Endothelial cell of umbilical vein (primary cell): ENCODE results near the gene TSPAN9. TPM values are rescaled to one million over a fixed set of nuclear protein-coding genes. Genes with fewer than 3 reads are reported as not detected.

ENCODE experiments used
- BruUV-seq: library from RNA; stranded (reverse); fragments of 400-500 nt; replicated peaks from 2 replicates; lab custom pipeline; 2021; lab: Mats Ljungman, UMichigan
- CTCF ChIA-PET: fragments of 300-600, 350-600 bp; sonication (Branson Sonifier 250); formaldehyde crosslinking; loops from one replicate; lab custom pipeline; 2021; ENCODE audit warnings: antibody characterized with exemption, inconsistent platforms; lab: Charles Lee
- POLR2A ChIA-PET: fragments of 300-600, 350-600 bp; sonication (Branson Sonifier 250); formaldehyde crosslinking; loops from one replicate; lab custom pipeline; 2021; ENCODE audit warnings: antibody characterized with exemption, inconsistent platforms; lab: Charles Lee
- DNase-seq: peaks from one replicate; pipeline ENCODE4 v3.0.0-alpha.2; 2011; ENCODE audit warnings: low read depth, low spot score
- FAIRE-seq: peaks from 2 replicates; lab custom pipeline; 2011; peaks lifted over from hg19 to GRCh38; lab: Jason Lieb, UNC
- H2AFZ ChIP-seq: 2 replicates; pipeline ENCODE4 v1.6.0; 2012; ENCODE audit warnings: low read depth, low read length, control low read depth, inconsistent platforms
- H3K27ac ChIP-seq: 2 replicates; pipeline ENCODE4 v1.5.1; 2011; ENCODE audit warnings: low read depth, mild to moderate bottlenecking, control low read depth, low read length, moderate library complexity; ENCODE audit not compliant: insufficient read depth
- H3K27me3 ChIP-seq, 2 experiments: 2 replicates each; pipeline versions ENCODE4 v1.6.0 to v1.6.1; 2011; ENCODE audit warnings: low read length in 2 of 2, mixed read lengths in 1 of 2; ENCODE audit not compliant: control insufficient read depth in 2 of 2, insufficient read depth in 2 of 2
- H3K36me3 ChIP-seq, 2 experiments: 2 replicates in 1 of 2; 3 replicates in 1 of 2; pipeline ENCODE4 v1.5.1; 2011; ENCODE audit warnings: low read length in 2 of 2, mild to moderate bottlenecking in 1 of 2, moderate library complexity in 1 of 2; ENCODE audit not compliant: control insufficient read depth in 2 of 2, insufficient read depth in 2 of 2; ENCODE audit errors: extremely low read depth in 1 of 2
- H3K4me1 ChIP-seq: 3 replicates; pipeline ENCODE4 v1.5.1; 2011; ENCODE audit warnings: mild to moderate bottlenecking, low read length; ENCODE audit not compliant: control insufficient read depth, insufficient read depth; ENCODE audit errors: extremely low read depth
- H3K4me2 ChIP-seq: 2 replicates; pipeline ENCODE4 v1.6.1; 2011; ENCODE audit warnings: low read length, control low read depth, mixed read lengths; ENCODE audit not compliant: insufficient read depth
- H3K4me3 ChIP-seq, 3 experiments: fragments of 200-600 bp in 1 of 3; sonication (generic), shearing (Covaris generic) in 1 of 3; replicated peaks in 1 of 3; 2 replicates each; pipeline ENCODE4 v1.5.1; 2011 to 2016; ENCODE audit warnings: control low read depth in 3 of 3, low read length in 3 of 3, mild to moderate bottlenecking in 2 of 3, inconsistent platforms in 1 of 3, low read depth in 1 of 3, moderate library complexity in 1 of 3; ENCODE audit not compliant: insufficient read depth in 1 of 3
- H3K79me2 ChIP-seq: 2 replicates; pipeline ENCODE4 v1.6.0; 2012; ENCODE audit warnings: low read length, inconsistent platforms; ENCODE audit not compliant: control insufficient read depth, insufficient read depth
- H3K9ac ChIP-seq: replicated peaks from 2 replicates; pipeline ENCODE3; 2011; ENCODE audit warnings: low read length, control low read depth; ENCODE audit not compliant: insufficient read depth; ENCODE audit errors: extremely low read depth
- H3K9me1 ChIP-seq: replicated peaks from 3 replicates; pipeline ENCODE4 v1.6.0; 2011; ENCODE audit warnings: mild to moderate bottlenecking, low read length; ENCODE audit not compliant: control insufficient read depth, insufficient read depth; ENCODE audit errors: extremely low read depth
- H3K9me3 ChIP-seq: replicated peaks from 2 replicates; pipeline ENCODE4 v1.5.1; 2012; ENCODE audit warnings: low read length, inconsistent platforms; ENCODE audit not compliant: control insufficient read depth, insufficient read depth
- H4K20me1 ChIP-seq: replicated peaks from 2 replicates; pipeline ENCODE3; 2011; ENCODE audit warnings: mild to moderate bottlenecking, low read length; ENCODE audit not compliant: control insufficient read depth, insufficient read depth; ENCODE audit errors: extremely low read depth
- EZH2 ChIP-seq: IDR thresholded peaks from 2 replicates; pipeline ENCODE4 v1.6.1; 2012; ENCODE audit warnings: borderline replicate concordance, low read depth, mild to moderate bottlenecking, moderate library complexity, low read length, inconsistent platforms; ENCODE audit not compliant: severe bottlenecking
- FOS ChIP-seq: IDR thresholded peaks from 2 replicates; pipeline ENCODE4 v1.6.1; 2011; ENCODE audit warnings: mild to moderate bottlenecking, low read length, moderate library complexity, borderline replicate concordance; ENCODE audit not compliant: insufficient read depth
- GATA2 ChIP-seq: IDR thresholded peaks from 2 replicates; pipeline ENCODE4 v1.7.0; 2011; ENCODE audit warnings: low read depth, mild to moderate bottlenecking, moderate library complexity, mixed read lengths, low read length; ENCODE audit not compliant: insufficient read length, insufficient read depth
- JUN ChIP-seq: IDR thresholded peaks from 2 replicates; pipeline ENCODE4 v1.6.1; 2011; ENCODE audit warnings: borderline replicate concordance, low read depth; ENCODE audit not compliant: insufficient read length, insufficient read depth
- MYC ChIP-seq: IDR thresholded peaks from one replicate; pipeline ENCODE4 v1.6.1; 2011; ENCODE audit warnings: mild to moderate bottlenecking, low read depth, low read length
- POLR2A ChIP-seq: IDR thresholded peaks from 2 replicates; pipeline ENCODE4 v1.6.1; 2012; ENCODE audit warnings: low read depth, mild to moderate bottlenecking, control low read depth, low read length
- POLR2AphosphoS5 ChIP-seq: IDR thresholded peaks from 2 replicates; pipeline ENCODE4 v1.6.1; 2012; ENCODE audit warnings: low read depth, mild to moderate bottlenecking, control low read depth, low read length, moderate library complexity; ENCODE audit not compliant: insufficient read depth
- dilution Hi-C: fragments of 300-500 bp; cut with MboI; formaldehyde crosslinking; loops from one replicate; pipeline ENCODE4 v1.15.0; 2019; ENCODE audit warnings: low sequenced_read_pairs; ENCODE audit not compliant: extremely low pct_ligation_motif_present
- intact Hi-C: fragments of 100-400 bp; cut with micrococcal nuclease; formaldehyde crosslinking; loops from one replicate; pipeline ENCODE4 v1.10.0; 2022
- polyA plus RNA-seq, 4 experiments: library from polyadenylated mRNA; depleted of rRNA in 3 of 4; stranded (reverse) in 3 of 4; unstranded in 1 of 4; fragments of >200 nt; gene quantifications; 2 replicates each; pipeline versions ENCODE4 v1.2.1 to v1.2.3, GENCODE V29; 2011 to 2012; ENCODE audit warnings: missing spikeins in 1 of 4
- total RNA-seq: library from RNA; stranded (reverse); gene quantifications from 2 replicates; pipeline ENCODE4 v1.2.3, GENCODE V29; 2021
- TF ChIP-seq, protein P1 (sequence below), 2 donors: IDR thresholded peaks; 1 replicate in 1 of 2; 2 replicates in 1 of 2; pipeline ENCODE4 v1.5.1; 2011; ENCODE audit warnings: low read length in 2 of 2, mild to moderate bottlenecking in 2 of 2, moderate library complexity in 2 of 2, control low read depth in 1 of 2, inconsistent platforms in 1 of 2, low read depth in 1 of 2; ENCODE audit not compliant: insufficient read depth in 1 of 2; ENCODE audit errors: extremely low read depth in 1 of 2
- TF ChIP-seq, protein P2 (sequence below): IDR thresholded peaks from 2 replicates; pipeline ENCODE4 v1.6.1; 2011; ENCODE audit not compliant: insufficient read depth, insufficient read length

TSPAN9 gene
- total and polyA plus RNA-seq, 2 donors (not counting 3 experiments of a cell fraction or from before 2014, with no cell fraction given) = 43.3 to 66.8 TPM

DNA sequence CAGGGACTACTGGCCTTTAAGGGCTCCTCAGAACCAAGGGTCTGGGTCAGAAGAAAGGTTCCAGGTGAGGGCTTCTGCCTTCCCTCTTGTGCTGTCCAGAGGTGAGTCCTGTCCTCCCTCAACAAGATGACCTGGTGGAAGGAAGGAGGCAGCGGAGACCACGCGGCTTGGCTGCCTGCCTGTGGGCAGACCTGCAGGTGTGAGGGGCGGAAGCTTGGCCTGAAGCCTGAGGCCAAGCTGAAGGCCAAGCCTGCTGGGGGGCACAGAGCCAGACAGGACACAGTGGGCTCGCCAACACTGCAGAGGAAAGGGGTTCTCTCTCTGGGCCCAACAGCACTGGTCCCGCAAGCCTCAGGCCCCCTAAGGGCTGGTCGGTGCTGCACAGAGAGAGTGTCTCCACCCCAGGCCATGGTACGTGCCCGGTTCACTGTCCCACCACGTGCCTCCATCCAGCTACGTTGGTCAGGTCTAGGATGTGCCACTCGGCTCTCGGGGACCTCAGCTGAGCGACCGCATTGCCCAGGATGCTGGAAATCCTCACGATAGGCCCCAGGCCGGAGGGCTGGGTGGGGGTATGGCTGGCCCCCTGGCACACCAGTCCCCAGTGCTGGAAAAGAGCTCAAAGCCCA, 243.8 kb downstream of the TSPAN9 start:
- DNase-seq = no peak
- H4K20me1 ChIP-seq = no peaks in the 10 kb centered on the region
- peaks cover 1 to 2% of the 10 kb centered on the region in 2 experiments for H3K27me3 ChIP-seq
- no peaks in the 10 kb centered on the region for H3K9me1 ChIP-seq
- dilution Hi-C loops (no loop called here), intact Hi-C loops (no loop called here)
- POLR2A ChIA-PET = no interaction called here
- BruUV-seq = no TSS peak
- H3K9ac ChIP-seq = no peak overlapping the region
- no peaks in the 10 kb centered on the region for H3K4me1 ChIP-seq
- no peak overlapping the region for H3K4me2 ChIP-seq
- no peaks in the 10 kb centered on the region for H3K79me2 ChIP-seq
- no peaks in the 10 kb centered on the region for H3K9me3 ChIP-seq
- no peaks in the 10 kb centered on the region for H3K36me3 ChIP-seq
- H3K27ac ChIP-seq = no peak overlapping the region
- no peak for FAIRE-seq
- no peak for TF ChIP-seq POLR2AphosphoS5
- TF ChIP-seq, protein P1, sequence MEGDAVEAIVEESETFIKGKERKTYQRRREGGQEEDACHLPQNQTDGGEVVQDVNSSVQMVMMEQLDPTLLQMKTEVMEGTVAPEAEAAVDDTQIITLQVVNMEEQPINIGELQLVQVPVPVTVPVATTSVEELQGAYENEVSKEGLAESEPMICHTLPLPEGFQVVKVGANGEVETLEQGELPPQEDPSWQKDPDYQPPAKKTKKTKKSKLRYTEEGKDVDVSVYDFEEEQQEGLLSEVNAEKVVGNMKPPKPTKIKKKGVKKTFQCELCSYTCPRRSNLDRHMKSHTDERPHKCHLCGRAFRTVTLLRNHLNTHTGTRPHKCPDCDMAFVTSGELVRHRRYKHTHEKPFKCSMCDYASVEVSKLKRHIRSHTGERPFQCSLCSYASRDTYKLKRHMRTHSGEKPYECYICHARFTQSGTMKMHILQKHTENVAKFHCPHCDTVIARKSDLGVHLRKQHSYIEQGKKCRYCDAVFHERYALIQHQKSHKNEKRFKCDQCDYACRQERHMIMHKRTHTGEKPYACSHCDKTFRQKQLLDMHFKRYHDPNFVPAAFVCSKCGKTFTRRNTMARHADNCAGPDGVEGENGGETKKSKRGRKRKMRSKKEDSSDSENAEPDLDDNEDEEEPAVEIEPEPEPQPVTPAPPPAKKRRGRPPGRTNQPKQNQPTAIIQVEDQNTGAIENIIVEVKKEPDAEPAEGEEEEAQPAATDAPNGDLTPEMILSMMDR (IDR thresholded peaks at IDR 0.05; ENCODE audit: extremely low read depth in 1 of 2, insufficient read depth in 1 of 2, low read depth in 1 of 2, low read length in 2 of 2) = no peak
- no peak for TF ChIP-seq FOS
- no peak for TF ChIP-seq JUN
- TF ChIP-seq MYC = no peak
- TF ChIP-seq, protein P2, sequence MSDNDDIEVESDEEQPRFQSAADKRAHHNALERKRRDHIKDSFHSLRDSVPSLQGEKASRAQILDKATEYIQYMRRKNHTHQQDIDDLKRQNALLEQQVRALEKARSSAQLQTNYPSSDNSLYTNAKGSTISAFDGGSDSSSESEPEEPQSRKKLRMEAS = no peak
- TF ChIP-seq GATA2 = no peak
- no peak for TF ChIP-seq POLR2A
- no peak for TF ChIP-seq EZH2
- H3K4me3 ChIP-seq = no peak overlapping the region
- no peak overlapping the region for H2AFZ ChIP-seq
- CTCF ChIA-PET = interaction anchor here (2.6 kb wide), 1 partner anchor 20 kb away, joined by 13 read pairs; no protein-coding TSS in a partner anchor
